Daoy (cell line): ENCODE results near the gene PAK4. TPM values are rescaled to one million over a fixed set of nuclear protein-coding genes. Genes with fewer than 3 reads are reported as not detected.
"Not testable (repeated sequence)": the region's sequence is repeated elsewhere in the genome, so short reads cannot be mapped to it uniquely, and the experiment has no call there.

Source experiments
- DNase-seq: peaks from one replicate; pipeline ENCODE4 v3.0.0-alpha.2; 2015; ENCODE audit warnings: low read depth
- total RNA-seq: library from RNA; depleted of rRNA; stranded (reverse); fragments of >200 nt; shearing (Covaris generic); gene quantifications from 2 replicates; pipeline ENCODE4 v1.2.3, GENCODE V29; 2014

Gene PAK4
- total RNA-seq, 1 experiment from 2014 or later = 9.8 TPM

DNA sequence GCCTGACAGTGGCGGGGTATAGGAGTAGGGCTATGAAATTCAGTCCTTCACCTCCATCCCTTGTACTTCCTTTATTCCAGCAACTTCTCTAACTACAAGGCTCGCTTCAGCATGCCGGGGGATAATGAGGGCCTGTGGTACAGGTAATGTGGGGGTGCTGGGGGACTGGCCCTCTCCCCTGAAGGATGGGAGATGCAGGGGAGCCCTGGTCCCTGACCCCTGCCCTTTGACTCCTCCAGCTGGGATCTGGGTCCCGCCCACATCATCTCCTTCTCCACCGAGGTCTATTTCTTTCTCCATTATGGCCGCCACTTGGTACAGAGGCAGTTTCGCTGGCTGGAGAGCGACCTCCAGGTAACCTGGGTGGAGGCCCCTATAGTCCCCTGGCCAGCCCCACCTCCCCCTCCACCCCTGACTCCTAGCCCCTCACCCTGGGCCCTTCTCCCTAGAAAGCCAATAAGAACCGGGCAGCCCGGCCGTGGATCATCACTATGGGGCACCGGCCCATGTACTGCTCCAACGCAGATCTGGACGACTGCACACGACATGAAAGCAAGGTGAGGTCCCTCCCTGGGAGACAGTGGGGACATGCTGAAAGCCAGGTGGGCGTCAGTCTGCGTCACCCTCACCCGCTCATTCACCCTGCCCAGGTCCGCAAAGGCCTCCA, 25.0 kb upstream of the PAK4 start:
- no peak for DNase-seq

DNA sequence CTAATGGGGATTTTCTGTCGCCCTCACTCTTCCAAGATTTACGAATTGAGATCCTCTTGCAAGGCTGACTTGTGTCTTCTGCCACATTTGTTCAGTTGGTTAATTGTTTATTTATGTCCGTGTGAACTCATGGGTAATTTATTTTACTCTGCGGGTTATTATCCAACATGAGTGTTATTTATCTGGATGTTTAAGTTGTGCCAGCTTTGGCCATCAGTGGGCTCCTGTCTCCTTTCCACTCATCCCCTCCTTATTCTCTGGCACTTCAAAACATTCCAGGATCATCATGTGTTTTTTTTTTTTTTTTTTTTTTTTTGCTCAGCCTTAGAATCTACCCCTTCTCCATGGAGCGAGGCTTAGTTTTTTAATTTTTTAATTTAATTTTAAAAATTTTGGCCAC, 22.4 kb upstream of the PAK4 start:
- no peak for DNase-seq

DNA sequence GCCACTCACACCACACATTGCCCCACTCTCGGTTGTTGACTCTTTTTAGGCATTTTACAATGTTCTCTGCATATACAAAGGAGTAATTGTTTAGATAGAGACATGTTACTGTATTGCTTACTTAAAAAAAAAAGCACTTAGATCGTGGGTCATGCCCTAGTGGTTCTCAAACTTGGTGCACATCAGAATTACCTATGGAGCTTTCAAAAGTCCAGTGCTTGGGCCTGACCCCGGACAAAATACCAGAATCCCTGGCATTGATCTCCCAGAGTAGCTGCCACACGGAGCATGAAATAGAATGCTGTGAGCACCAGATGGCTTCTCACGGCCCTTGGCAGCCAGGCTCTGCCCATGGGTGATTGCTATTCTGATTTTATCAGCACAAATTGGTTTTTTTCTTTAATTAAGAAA, 21.4 kb upstream of the PAK4 start:
- no peak for DNase-seq

DNA sequence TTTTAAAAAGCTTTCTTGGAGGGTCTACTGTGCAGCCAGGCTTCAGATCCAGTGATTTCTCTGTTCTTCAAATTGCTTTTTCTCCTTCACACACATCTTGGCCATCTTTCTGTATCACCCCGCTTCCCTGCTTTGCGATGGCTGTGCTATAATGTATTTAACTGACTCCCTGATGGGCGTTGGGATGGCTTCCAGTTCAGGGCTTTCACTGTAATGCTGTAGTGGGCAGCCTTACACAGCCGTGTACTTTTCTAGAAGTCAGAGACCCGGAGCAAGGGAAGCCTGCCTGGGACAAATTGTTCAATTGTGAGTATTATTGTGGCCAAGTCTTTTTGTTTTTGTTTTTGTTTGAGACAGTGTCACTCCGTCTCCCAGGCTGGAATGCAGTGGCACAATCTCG, 19.4 kb upstream of the PAK4 start:
- DNase-seq = no peak

DNA sequence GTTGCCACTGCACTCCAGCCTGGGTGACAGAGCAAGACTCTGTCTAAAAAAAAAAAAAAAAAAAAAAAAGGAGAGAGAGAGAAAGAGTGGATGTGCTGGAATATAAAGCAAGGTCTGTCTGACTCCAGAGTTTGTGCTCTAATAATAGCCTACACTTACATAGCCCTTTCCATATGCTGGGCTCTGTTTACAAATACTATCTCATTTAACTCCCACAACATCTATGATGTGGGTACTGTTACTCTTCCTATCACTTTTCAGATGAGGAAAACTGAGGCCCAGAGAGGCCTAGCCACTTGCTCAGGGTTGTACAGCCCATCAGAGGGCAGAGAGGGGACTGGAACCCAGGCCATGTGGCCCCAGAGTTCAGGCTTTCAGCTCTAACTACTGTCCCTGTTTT, 15.9 kb upstream of the PAK4 start:
- DNase-seq = no peak

DNA sequence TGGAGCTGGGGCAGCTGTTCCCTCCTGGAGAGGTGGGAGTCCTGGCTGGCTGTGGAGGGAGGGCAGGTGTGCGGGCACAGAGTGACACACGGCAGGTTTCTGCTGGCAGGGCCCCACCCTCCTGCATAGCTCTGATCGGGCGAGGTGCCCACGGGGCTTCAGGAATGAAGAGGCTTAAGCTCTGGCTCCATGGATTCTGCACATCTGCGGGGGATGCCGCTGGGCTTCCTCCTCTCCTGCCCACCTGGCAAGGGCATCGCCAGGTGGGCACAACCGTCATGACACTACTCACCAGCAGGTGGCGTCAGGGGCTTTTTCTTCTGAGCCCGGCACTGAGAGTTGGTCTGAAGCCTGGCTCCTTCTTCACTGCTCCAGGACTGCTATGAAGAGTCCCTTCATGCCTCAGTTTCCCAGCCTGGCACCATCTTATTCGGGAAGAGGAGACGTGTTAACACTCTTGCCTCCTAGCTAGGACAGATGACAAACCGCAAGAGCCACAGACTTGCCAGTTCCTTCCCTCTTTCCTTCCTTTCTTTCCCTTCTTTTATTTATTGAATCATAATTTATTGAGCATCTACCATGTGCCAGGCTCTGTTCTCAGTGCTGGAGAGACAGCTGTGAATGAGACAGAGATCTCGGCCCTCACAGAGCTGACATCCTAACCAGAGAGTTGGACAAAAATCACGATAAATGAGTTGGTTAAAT, 15.2 kb upstream of the PAK4 start:
- DNase-seq = peak; percentile 54

DNA sequence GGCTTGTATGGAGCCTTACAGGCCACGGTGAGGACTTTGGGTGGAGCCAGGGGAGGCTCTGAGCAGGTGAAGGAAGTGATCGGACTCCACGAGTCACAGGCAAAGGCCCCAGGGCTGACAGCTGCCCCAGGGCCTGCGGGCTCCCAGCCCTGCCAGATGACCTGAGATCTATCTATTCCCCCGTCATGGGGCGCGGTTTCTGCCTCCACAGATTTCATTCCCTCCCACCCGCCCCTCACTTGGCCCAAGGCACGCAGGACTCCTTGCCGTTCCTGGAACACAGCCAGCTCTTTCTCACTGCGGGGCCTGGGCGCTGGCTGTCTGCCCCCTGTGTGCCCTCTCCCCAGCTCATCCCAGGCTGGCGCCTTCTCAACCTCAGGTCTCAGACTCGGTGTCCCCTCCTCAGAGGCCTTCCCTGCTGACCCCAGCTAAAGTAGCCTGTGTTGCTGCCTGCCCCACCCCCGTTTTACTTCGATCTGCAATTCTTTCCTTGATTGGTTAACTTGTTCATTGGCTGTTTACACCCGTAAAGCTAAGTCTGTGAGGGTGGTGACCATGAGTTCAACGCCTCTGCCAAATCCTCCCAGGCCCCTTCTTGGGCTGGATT, 13.9 kb upstream of the PAK4 start:
- DNase-seq = peak; percentile 25

DNA sequence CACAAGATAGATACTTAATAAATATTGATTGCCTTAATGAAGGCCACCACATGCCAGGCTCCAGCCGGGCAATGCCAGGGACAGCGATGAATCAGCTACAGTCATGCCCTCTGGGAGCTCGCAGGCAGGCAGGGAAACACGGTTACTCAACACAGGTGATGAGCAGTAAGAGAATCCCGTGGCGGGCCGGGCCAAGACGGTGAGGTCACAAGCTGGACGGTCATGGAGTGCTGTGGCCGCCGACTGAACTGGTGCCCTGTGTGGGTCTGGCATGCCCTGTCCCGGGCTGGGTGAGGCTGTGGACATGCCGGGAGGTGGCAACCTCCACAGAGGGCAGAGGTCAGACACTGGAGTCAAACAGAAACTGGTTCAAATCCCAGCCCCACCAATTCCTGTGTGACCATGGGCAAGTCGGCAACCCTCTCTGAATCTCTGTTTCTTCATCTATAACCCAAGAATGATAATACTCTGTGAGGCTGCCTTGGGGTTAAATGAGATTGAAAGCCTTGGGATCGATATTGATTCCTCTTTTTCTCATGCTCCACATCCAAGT, 13.2 kb upstream of the PAK4 start:
- DNase-seq = peak; percentile 73

DNA sequence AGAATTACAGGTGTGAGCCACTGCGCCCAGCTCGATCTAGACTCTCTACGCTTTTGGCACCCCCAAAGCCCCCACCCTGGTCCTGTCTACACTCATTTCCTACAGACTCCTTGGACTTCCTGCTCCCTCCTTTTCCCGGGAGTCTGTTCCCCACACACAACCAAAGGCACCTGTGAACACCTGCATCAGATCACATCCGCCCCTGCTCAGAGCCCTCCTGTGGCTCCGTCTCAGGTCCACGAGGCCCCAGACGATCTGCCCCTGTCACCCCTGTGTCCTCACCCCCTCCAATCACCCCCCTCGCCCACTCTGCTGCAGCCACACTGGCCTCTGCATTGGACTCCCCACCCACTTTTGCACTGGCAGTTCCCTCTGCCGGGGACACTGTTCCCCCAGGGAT, 12.4 kb upstream of the PAK4 start:
- no peak for DNase-seq

DNA sequence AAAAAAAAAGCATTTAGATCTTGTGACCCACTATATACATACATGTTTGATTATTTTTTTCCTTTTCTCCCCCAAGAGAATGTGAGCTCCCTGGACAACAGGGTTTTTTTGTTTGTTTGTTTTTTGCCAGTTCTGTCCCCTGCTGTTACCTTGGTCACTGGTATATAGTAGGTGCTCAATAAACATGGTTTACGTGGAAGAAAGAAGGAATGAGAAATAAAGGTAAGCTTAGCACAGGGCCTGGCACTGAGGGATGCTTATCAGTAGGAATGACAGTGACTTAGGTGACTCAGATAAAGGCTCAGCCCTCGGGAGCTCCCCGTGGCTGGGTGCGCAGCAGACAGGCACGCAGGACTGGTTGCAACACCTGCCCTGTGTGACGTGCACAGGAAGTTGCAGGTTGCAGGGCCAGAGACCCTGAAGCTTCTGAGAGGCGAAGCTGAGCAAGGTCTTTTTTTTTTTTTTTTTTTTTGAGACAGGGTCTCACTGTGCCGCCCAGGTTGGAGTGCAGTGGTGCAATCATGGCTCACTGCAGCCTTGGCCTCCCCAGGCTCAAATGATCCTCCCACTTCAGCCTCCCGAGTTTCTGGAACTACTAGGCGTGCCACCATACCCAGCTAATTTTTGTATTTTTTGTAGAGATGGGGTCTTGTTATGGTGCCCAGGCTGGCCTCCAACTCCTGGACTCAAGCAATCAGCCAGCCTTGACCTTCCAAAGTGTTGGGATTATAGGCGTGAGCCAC, 10.3 kb upstream of the PAK4 start:
- no peak for DNase-seq

DNA sequence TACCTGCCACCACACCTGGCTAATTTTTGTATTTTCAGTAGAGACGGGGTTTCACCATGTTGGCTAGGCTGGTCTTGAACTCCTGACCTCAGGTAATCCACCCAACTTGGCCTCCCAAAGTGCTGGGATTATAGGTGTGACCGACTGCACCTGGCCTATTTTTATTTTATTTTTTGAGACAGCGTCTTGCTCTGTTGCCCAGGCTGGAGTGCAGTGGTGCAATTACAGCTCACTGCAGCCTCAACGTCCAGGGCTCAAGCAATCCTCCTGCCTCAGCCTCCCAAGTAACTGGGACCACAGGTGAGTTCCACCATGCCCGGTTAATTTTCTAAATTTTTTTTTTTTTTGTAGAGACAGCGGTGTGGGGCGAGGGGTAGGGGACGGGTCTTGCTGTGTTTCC, 8.6 kb upstream of the PAK4 start:
- not testable (repeated sequence) for DNase-seq

DNA sequence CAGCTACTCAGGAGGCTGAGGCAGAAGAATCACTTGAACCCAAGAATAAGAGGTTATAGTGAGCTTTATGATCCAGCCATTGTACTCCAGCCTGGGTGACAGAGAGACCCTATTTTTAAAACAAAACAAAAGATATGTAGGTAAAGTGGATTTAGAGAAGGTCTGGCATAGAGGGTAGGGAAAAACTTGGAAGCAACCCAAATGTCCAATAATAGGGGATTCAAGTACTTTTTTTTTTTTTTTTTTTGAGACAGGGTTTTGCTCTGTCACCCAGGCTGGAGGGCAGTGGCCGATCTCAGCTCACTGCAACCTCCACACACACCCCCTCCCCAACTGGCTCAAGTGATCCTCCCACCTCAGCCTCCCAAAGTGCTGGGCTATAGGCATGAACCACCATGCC, 5.8 kb upstream of the PAK4 start:
- DNase-seq = no peak

DNA sequence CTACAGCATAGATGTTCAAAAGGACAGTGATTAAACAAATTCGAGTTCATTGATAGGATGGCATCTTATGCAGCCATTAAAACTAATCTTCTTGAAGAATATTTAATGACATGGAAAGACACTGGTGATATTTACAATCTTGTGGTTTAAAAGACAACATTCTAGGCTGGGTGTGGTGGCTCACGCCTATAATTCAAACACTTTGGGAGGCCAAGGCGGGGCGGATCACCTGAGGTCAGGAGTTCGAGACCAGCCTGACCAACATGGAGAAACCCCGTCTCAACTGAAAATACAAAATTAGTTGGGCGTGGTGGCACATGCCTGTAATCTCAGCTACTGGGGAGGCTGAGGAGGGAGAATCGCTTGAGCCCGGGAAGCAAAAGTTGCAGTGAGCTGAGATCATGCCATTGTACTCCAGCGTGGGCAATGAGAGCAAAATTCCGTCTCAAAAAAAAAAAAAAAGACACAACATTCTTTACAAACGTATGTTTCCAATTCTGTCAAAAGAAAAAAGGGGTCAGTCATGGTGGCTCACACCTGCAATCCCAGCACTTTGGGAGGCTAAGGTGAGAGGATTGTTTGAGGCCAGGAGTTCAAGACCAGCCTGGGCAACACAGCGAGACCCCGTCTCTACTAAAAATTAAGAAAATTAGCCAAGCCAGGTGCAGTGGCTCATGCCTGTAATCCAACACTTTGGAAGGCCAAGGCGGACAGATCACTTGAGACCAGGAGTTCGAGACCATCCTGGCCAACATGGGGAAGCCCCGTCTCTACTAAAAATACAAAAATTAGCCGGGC, 2.5 kb upstream of the PAK4 start:
- no peak for DNase-seq

DNA sequence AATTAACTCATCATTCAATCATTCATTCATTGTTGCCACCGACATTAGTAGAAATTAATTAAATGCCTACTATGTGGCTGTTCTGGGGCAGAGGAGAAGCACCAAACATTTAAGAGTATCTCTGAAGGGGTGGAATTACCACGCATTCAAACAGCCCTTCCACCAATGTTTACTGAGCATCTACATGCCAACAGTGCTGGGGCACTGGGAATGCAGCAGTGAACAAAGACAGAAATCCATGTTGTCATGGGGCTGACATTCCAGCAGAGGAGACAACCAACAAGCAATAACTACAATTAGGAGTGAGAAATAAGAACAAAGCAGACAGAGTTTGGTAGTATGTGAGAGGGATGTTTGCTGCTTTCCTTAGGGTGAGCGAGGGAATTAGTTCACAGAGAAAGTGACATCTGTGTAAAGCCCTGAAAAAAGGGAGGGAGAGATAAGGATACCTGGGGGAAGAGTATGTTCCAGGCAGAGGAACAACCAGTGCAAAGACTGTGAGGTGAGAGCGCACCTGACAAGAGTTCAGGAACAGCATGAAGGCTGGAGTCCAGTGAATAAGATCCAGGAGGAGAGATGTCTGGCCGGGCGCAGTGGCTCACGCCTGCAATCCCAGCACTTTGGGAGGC, 1.3 kb upstream of the PAK4 start:
- no peak for DNase-seq

DNA sequence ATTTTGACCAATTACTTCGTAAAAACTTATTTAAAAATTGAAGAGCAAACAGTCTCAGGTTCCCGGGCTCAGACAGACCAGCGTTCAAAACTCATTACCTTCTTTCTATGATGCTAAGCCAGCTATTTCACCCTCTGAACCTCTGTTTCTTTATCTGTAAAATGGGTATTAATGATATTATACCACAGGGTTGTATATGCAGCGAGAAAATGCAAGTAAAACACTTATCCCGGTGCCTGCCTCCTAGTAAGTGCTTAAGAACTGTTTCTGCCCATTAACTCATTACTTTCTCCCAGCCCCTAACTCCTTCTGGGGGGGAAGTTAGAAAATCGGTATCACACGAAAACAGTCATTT, 410 bp upstream of the PAK4 start:
- DNase-seq = no peak

DNA sequence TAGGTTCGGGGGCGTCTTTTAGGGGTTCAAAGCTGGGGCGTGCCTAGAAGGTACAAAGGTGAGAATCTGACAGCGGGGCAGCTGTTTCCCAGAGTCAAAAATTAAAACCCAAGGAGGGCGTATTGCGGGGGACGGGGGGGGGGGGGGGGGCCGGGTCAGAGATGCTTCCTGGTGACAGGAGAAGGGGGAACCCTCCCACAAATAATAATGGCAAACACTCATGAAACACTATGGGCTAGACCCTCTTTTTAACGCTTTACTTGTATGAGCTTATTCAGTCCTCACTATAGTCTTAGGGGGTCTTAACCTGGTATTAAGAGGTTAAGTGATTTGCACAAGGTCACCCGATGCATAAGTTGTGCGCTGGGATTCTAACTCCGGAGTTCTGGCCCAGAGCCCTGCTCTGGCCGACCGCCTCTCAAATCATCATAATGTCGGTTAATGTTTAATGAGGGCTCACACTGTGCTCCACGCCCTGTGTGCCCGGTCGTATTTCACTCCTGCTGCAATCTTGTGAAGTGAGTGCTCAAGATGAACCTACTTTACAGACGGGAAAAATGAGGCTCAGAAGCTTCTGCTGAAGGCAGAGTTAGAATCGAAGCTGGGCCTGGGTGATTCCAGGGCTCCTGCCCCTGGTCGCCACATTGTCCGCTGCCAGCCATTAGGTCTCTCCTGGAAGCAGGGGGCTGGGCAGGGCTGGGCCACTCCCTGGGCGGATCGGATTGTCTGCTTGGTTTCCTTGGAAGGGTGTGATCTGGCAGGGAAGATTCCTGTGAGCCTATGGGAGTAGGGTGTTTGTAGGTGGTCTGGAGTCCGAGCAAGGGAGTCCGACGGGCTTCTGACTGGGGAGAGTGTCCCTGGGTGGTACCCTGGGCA, 964 bp downstream of the PAK4 start:
- DNase-seq = peak; percentile 59

DNA sequence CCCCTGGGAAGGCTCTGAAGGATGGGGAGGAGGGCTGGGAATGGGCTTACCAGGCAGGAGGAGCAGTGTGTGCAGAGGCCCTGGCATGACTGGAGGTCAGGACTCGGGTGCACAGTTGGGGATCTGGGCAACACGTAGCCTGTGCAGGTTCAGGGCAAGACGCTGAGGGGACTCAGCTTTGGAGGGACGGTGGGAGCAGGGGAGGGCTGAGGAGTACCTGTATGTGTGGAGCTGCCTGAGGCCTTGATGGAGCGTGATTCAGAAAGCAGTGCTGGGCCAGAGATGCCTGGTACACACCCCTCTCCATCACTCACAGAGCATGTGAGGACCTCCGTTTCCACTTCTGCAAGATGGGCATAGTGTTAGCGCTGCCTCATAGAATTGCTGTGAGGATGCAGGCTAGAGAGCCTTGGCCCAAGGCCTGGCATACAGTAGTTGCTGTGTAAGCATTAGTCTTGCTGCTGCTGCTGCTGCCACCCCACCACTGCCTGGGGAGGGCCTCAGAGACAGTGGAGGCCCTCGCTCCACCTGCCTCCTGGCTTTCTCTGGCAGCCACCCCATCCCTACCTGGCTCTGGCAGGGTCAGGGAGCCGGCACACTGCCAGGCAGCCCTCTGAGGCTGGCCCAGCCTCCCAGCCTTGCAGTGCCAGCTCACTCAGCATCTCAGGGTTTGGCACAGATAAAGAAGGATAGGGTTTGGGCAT, 2.4 kb downstream of the PAK4 start:
- no peak for DNase-seq

DNA sequence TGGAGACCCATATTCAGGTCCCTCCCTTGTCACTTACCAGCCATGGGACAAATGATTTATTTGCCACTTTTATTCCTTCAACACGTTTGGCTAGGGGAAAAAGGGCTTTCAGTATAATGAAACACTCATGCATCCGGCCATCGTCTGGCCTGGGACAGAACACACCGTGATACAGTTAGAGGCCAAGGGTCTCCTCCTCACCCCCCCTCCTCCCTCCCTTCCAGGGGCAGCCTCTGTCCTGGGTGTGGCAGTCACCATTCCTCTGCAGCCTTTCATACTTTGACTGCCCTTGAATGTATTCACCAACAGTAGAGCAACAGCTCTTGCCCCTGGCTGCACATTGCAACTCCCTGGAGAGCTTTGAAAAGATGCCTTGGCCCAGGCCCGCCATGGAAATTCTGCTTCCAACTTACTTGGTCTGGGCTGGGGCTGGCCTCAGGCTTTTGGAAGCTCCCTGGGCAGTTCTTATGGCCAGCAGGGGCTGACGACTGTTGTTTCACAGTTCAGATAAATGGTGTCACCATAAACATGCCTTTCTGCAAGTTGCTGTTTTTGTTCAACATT, 3.0 kb downstream of the PAK4 start:
- no peak for DNase-seq

DNA sequence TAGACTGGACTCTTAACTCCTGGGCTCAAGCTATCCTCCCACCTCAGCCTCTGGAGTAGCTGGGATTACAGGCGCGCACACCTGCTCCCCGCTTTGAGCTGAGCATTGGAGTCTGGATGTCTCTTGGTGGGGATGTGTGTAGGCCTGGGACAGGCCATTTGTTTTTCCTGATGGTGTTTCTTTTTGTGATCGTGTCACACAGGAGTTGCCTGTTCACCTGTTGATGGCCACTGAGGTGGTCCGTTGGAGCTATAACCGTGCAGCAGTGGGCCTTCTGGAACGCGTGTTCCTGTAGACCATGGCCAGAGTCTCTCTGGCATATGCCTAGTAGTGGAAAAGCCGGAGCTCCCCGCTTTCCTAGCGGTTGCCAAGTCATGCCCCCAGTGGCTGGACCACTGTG, 3.5 kb downstream of the PAK4 start:
- DNase-seq = no peak
